GM21381 (cell line): Measurements from ENCODE around the gene SOD3.

ENCODE experiments used
- ATAC-seq: cut with Tn5 transposase; IDR thresholded peaks from one replicate; pipeline ENCODE4 v1.9.1; 2021; ENCODE audit warnings: mild to moderate bottlenecking, moderate library complexity; ENCODE audit not compliant: unreplicated experiment

The SOD3 gene

DNA sequence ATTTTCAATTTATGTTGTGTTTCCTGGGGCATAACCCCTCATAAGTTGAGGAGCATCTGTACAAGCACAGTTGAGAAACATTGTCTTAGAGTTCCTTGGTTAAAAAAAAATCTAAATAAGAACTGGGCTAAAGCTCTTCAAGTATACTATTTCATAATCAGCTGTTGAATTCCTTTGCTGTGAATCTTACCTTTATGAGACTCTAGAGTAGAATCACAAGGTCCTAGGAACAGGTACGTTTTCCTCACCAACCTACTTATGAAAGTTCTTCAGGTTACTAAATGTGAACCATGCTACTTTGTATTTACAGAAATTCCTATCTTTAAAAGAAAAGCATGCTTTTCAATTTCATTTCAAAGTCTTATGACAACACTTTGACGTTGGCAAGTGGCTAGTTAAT lies 20.9 kb upstream of the SOD3 start:
- no peak for ATAC-seq

DNA sequence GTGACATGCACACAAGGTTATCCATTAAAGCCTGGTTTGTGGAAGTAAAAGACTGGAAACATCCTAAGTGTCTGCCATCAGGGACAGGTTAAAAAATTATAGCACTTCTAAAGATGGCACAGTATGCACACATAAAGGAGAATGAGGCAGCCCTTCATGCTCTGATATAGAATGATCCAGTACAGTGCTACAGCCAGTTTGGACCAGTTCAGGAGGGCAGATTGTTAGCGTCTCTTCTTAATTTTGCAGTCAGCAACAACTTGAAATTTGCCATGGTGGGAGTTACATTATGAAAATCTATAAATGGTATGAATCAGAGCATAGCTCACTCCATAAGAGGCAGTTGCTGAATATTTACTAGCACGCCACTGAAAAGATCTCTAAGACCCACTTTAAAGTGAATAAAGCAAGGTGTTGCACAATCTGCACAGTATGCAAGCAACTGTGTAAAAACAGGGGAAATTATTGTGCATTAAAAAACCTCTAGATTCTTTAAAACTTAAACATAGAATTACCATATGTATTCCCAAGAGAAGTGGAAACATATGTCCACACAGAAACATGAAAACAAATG lies 20.3 kb upstream of the SOD3 start:
- no peak for ATAC-seq

DNA sequence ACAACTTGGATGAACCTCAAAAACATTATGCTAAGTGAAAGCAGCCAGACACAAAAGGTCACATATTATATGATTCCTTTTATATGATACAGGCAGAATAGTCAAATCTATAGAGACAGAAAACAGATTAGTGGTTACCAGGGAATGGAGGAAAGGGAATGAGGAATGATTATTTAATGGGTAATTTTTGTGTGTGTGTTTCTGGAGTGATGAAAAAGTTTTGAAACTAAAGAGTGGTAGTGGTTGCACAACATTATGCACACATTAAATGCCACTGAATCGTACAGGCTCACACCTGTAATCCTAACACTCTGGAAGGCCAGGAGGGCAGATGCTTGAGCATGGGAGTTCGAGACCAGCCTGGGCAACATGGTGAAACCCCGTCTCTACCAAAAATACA lies 19.6 kb upstream of the SOD3 start:
- no peak for ATAC-seq

DNA sequence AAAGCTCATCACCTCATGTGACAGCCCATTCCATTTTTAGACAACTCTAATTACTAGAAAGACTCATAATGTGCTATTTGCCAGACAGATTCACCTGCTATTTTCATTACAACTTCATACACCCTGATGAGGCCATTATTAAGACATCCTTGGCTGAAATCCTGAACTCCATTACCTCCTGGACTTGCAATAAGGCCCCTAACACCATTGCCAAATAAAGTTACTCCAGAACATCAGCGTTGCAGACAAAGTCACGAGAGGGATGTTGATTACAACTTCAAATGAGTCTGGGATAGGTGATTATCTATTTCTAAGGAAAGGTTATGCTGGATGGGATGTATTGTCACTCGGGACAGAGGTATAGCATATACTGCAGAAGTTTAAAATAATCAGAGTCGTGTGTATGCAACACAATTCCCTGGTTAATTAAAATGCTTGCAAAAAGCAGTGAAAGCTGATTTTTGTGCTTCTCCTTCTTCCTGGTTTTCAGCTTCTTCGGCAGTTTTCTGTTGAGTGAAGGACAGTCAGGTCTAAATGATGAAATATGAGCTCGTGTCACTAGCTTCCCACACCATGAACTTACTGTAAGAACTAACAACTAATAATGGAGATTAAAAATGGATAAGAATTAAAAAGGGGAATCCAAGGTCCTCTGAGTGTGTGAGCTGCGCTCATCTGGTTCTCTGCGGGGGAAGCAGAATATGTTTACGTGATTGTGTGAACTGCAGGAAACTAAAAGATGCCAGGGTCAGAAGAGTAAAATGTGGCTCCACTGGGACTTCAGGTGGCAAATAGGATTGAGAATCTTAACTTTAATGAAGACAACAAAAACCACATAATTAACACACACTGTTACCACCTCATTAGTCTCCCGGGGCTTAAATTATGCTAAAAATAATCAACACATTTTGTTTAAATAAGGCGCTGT lies 17.6 kb upstream of the SOD3 start:
- no peak for ATAC-seq

DNA sequence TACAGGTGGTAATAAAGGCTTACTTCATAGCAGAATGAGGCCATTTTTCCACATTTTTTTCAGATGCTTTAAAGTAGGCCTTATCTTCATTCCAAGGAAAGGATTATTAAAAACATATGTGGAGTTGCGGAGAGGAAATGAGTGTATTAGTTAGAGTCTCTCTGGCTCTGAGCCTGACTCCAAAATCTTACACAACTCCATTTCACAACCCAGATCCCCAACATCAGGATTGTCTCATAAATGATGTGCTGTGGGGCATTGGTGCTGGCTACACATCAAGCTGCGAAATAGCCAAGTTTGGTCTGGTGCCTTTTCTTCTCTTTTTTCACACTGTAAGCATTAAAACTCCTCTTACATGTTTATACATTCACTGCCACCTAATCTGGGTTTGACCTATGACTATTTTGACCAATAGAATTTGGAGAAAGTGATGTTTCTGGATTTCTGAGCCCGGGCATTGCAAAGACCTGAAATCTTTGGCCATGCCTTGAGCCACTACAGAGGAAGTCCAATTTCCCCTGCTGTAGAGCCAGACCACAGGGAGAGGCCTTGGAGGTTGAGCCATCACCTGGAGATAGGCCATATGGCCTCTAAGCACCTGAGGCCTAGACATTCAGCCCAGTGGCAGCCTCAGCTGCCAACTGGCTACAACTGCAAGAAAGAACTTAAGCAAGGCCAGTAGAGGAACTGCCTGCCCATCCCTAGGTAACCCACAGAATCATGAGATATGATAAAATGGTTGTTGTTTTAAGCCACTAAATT lies 16.7 kb upstream of the SOD3 start:
- no peak for ATAC-seq

DNA sequence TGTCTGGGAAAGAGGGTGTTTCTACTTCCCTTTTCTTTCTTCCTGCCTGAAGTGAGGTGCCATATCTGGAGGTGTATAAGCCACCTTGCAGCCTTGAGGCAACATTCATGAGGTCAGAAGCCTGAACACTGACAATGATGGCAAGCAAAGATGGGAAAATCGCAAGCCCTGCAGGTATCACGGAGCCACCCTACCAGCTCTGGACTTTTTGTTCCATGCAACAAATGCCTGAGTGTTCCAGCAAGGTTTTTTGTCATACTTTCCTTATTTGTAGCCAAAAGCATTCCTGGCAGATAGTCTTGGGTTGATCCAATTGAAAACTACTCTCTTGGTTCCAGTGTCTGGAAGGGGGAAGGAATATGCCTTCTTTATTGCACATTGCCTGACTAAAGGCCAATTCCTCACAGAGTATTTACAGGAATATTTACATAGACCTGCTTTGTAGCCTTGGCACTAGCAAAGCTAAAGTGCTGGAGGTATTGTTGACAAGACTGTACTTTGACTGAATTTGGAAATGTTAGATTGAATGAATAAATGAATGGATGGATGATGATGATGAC lies 14.4 kb upstream of the SOD3 start:
- ATAC-seq = no peak

DNA sequence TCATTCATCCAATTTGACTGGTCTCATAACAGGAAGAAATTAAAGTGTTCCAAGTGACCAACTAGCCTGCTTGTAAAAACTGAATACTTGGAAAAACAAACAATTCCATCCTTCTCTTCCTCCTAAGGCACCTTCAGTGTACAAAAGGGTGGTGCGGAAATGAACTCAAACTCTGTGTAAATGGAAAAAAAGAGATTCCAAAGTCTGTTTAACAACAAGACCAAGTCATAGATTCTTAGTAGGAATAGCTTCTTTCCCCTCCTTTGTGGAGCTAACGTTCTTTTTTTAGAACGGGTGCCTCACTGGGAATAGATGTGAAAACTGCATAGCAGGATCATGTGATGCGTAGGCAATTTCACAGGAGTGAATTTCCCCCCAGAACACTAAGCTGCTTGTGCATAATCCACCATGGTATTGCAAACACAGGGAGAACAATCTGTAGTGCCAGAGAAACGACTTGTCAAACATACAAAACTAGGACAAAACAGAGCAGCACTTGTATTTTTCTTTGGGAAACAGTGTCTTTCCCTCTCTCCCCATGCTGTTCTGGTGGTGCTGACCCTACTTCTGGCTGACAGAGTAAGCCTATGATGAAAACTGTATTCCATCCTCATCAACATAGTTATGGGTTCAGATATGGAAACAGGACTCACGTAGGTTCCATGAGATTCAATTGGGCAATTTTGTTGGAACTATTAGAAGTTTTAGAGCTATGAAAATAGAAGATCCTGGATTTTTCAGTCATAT lies 13.2 kb upstream of the SOD3 start:
- ATAC-seq = no peak

DNA sequence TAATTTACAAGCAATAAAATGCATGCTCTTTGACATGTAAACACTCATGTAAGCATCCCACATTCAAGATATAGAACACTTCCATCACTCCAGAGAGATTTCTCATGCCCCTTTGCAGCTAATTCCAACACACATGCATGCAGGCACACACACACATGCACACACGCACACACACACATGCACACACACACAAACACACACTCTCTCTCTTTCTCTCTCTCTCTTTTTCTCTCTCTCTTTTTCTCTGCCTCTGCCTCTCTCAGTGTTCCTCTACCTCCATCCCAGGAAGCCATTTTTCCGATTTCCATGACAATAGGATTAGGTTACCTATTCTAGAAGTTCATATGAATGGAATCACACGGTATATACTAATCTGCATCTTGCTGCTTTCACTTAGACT lies 11.9 kb upstream of the SOD3 start:
- no peak for ATAC-seq

DNA sequence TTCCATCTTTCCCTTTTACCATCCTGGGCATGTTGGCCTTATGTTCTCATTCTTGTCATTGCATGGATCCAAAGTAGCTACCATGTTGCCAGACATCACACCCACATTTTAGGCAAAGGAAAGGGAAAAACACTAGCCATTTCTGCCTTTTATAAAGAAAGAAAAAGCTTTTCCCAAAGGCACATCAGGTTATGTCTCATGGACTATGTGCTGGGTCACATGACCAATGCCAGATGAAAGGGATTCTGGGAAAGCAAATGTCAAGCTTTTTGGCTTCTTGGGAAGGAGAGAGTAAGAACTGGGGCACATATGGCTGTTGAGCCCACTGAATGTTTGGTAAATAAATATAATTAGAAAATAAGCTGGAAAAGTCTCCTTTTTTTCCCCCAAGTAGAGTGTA lies 4.3 kb upstream of the SOD3 start:
- no peak for ATAC-seq

DNA sequence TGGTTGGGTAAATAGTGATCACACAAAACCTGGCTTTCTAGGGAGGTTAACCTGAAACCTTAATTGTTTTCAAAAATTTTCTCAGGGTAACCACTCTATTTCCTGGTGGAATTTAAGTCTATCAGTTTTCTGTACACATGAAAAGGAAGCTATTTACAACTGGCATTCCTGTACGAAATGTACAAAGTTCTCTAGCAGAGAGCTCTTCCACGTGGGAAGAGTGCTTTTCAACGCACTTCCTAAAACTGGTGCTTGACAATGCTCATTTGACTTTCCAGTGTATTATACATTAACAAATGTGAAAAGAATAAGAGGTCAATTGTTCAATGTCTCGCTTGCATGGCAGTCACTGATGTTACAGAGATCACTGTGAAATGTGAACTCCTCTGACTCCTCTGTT lies 2.8 kb upstream of the SOD3 start:
- no peak for ATAC-seq

DNA sequence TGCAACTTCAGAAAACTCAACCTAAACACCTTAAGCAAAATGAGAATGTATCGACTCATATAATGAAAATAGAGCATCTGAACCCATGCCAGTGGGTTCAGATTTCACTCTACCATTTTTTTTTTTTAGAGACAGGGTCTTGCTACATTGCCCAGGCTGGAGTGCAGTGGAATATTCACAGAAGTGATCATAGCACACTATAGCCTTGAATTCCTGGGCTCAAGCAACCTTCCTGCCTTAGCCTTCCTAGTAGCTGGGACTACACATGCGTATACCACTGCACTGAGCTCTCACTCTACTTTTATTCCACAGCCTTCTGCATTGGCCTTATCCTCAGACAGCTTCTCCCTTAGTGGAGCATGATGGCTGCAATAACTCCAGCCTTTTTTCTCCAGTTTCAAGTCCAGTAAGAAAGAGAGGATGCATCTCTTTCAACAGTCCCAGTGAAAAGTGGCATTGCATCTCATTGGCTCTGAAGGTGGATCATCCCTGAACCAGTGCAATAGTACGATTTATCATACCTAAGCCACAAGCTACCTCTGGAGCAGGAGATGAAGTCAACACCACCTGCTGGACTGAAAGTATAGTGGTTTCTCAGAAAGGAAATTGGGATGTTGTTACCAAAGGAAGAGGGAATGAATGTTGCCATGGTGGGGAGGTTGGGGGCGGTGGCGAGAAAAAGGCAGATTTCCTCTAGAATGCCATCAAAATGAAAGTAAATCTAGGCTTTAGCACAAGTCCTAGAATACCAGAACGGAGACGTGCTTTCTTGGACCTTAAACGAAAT lies 2.0 kb upstream of the SOD3 start:
- ATAC-seq = no peak

DNA sequence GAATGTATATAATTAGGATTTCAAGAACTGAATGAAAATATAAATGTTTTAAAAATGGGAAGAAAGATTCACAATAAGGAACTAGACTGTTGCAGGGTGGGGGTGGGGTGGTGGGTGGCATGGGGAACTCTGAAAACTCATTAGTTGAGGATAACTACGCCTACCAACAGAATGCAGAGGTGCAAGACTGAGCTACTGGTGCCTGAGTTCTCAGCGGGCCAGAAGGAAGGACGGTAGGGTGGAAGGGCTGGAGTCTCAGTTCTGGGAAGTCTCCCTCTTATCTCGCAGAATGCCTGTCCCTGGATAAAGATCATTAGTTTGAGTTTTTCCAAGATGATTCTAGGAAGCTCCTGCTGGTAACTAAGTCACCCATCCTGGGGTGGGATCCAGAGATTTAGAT lies 1.3 kb upstream of the SOD3 start:
- no peak for ATAC-seq

DNA sequence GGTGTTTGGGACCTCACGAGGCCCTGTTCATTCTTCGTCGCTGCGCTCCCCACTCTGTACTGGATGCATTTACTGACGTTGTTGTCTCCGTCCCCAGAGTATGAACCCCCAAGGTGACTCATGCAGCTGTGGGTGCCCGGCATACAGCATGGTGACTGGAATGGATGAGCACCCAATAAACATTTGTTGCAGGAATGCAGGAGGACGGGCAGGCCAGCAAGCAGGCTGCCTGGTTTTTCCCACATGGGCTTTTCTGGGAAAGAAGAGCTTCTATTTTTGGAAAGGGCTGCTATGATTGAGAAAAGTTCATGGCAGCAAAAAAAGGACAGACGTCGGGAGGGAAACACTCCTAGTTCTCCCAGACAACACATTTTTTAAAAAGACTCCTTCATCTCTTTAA lies 893 bp upstream of the SOD3 start:
- no peak for ATAC-seq

DNA sequence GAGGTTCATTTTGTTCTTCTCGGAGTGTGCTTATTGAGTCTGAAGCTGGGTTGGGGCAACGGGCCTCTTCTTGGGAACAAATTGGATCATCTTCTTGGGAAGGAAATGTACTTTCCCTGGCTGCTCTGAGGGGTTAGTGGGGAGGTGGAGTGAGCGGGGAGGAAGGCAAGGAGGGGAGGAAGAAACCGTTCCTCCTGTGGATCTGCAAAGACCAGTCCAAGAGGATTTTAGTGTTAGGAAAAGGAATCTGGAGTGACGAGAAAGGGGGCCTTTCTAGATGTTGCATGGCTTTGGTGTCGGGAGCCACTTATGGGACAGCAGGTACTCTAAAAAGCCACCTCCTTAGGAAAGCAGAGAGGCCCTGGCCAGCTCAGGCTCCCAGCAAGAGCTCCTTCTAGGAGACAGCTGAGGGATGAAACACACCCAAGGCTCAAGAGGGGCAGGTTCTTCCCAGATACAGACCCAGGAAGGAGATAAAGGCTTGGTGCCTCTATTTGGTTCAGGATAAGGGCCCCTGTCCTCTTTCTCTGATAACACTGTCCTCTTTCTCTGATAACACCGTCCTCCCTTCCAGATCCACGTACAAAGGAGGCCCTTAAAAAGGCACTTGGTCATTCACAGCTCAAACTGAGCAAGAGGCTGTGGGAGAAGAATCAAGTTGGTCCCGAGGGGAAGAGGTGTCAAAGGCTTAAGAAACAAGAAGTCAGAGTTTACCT lies 451 bp downstream of the SOD3 start:
- ATAC-seq = no peak

DNA sequence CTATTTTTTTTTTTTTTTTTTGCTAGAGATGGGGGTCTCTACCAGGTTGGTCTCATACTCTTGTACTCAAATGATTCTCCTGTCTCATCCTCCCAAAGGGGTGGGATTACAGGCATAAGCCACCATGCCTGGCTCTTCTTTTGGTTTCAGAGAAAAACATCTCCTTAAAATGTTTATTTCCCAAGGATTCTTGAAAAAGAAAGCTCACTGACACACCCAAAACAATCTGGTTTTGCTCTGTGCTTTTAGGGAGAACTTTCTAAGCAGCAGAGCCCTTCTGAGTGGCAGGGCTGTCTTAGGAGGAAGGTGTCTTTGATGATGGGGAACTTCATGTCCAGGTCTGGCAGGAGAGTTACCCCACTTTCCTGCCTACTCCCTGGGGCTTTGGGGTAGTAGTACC lies 1.2 kb downstream of the SOD3 start:
- ATAC-seq = no peak

DNA sequence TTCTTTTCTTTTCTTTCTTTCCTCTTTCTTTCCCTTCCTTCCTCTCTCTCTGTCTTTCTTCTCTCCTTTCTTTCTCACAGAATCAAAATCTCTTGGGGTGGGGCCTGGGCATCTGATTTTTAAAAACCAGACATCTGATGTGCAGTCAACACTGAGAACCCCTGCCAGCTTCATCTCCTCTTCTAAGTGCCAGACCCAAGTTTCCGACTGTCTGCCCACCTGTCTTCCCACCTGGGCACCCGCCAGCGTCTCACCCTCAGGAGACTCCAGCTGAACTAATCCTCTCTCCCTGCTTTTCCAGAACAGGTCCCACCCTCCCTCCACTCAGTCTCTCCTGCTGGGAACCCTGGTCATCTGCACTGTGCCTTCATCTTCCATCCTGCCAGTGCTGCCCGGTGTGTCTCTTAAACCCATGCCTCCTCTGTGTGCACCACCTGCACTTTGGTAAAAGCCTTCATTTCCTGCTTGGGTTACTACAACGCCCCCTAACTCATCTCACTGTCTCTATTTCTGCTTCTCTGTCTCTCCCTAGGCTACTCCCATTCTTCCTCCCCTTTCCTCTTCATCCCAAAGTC lies 2.8 kb downstream of the SOD3 start:
- ATAC-seq = no peak

DNA sequence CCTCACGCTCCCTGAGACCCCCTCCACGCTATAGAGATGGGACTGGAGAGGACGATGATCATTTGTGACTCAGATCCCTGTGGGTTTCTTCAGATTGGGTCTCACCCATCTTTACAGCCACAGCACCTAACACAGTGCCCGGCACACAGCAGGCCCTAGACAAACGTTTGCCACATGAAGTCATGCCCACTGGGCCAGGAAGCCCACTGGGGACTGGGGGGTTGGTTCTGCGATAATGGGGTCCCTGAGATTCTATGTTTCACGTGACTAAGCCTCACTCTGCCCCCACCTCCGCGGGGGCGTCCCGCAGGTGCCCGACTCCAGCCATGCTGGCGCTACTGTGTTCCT lies 3.8 kb downstream of the SOD3 start:
- ATAC-seq = no peak

DNA sequence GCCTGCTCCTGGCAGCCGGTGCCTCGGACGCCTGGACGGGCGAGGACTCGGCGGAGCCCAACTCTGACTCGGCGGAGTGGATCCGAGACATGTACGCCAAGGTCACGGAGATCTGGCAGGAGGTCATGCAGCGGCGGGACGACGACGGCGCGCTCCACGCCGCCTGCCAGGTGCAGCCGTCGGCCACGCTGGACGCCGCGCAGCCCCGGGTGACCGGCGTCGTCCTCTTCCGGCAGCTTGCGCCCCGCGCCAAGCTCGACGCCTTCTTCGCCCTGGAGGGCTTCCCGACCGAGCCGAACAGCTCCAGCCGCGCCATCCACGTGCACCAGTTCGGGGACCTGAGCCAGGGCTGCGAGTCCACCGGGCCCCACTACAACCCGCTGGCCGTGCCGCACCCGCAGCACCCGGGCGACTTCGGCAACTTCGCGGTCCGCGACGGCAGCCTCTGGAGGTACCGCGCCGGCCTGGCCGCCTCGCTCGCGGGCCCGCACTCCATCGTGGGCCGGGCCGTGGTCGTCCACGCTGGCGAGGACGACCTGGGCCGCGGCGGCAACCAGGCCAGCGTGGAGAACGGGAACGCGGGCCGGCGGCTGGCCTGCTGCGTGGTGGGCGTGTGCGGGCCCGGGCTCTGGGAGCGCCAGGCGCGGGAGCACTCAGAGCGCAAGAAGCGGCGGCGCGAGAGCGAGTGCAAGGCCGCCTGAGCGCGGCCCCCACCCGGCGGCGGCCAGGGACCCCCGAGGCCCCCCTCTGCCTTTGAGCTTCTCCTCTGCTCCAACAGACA lies 4.4 kb downstream of the SOD3 start:
- ATAC-seq = no peak
